Keratinocyte (primary cell): ENCODE results near the gene ZP4. TPM values are rescaled to one million over a fixed set of nuclear protein-coding genes. Genes with fewer than 3 reads are reported as not detected.
A peak's percentile ranks its signal among the peaks of the same experiment; 100 is the strongest.
"Not testable (repeated sequence)": the region's sequence is repeated elsewhere in the genome, so short reads cannot be mapped to it uniquely, and the experiment has no call there.

Source experiments
- DNase-seq: peaks from one replicate; pipeline ENCODE4 v3.0.0-alpha.2; 2011; ENCODE audit warnings: low read depth, missing footprints, low spot score
- FAIRE-seq: peaks from 2 replicates; lab custom pipeline; 2011; peaks lifted over from hg19 to GRCh38; lab: Jason Lieb, UNC
- H2AFZ ChIP-seq: 2 replicates; pipeline ENCODE4 v1.6.0; 2012; ENCODE audit warnings: low read length, control low read depth, inconsistent platforms; ENCODE audit not compliant: control insufficient read depth
- H3K27ac ChIP-seq: 2 replicates; pipeline ENCODE4 v1.5.1; 2011; ENCODE audit warnings: low read length; ENCODE audit not compliant: control insufficient read depth, insufficient read depth
- H3K27me3 ChIP-seq: 3 replicates; pipeline ENCODE4 v1.6.0; 2011; ENCODE audit warnings: low read length; ENCODE audit not compliant: control insufficient read depth, insufficient read depth; ENCODE audit errors: extremely low read depth
- H3K36me3 ChIP-seq, 2 experiments: 2 replicates in 1 of 2; 3 replicates in 1 of 2; pipeline ENCODE4 v1.5.1; 2011; ENCODE audit warnings: low read length in 2 of 2, mild to moderate bottlenecking in 1 of 2; ENCODE audit not compliant: control insufficient read depth in 2 of 2, insufficient read depth in 2 of 2; ENCODE audit errors: extremely low read depth in 1 of 2
- H3K4me1 ChIP-seq: 3 replicates; pipeline ENCODE4 v1.5.1; 2011; ENCODE audit warnings: low read length; ENCODE audit not compliant: control insufficient read depth, insufficient read depth; ENCODE audit errors: extremely low read depth
- H3K4me2 ChIP-seq: 3 replicates; pipeline ENCODE4 v1.6.0; 2011; ENCODE audit warnings: low read depth, low read length; ENCODE audit not compliant: control insufficient read depth, insufficient read depth; ENCODE audit errors: extremely low read depth
- H3K4me3 ChIP-seq, 3 experiments: fragments of 200-600 bp in 1 of 3; sonication (generic) in 1 of 3; 2 replicates in 2 of 3; 3 replicates in 1 of 3; pipeline ENCODE4 v1.5.1; 2011 to 2016; ENCODE audit warnings: low read length in 3 of 3, mild to moderate bottlenecking in 3 of 3, control low read depth in 2 of 3, inconsistent platforms in 1 of 3, low read depth in 1 of 3, mixed read lengths in 1 of 3, mixed run types in 1 of 3, moderate library complexity in 1 of 3; ENCODE audit not compliant: control insufficient read depth in 2 of 3, insufficient read depth in 2 of 3; ENCODE audit errors: extremely low read depth in 1 of 3
- H3K79me2 ChIP-seq: 2 replicates; pipeline ENCODE4 v1.6.0; 2012; ENCODE audit warnings: low read length; ENCODE audit not compliant: control insufficient read depth, insufficient read depth
- H3K9ac ChIP-seq: 3 replicates; pipeline ENCODE4 v1.6.0; 2011; ENCODE audit warnings: low read length; ENCODE audit not compliant: control insufficient read depth, insufficient read depth; ENCODE audit errors: extremely low read depth
- H3K9me1 ChIP-seq: 3 replicates; pipeline ENCODE4 v1.6.0; 2011; ENCODE audit warnings: low read length; ENCODE audit not compliant: control insufficient read depth, insufficient read depth; ENCODE audit errors: extremely low read depth
- H3K9me3 ChIP-seq: 2 replicates; pipeline ENCODE4 v1.5.1; 2012; ENCODE audit warnings: low read depth, low read length; ENCODE audit not compliant: control insufficient read depth
- H4K20me1 ChIP-seq: 3 replicates; pipeline ENCODE4 v1.6.0; 2011; ENCODE audit warnings: low read length; ENCODE audit not compliant: control insufficient read depth, insufficient read depth; ENCODE audit errors: extremely low read depth
- EZH2 ChIP-seq: IDR thresholded peaks from one replicate; pipeline ENCODE4 v1.6.1; 2012; ENCODE audit warnings: inconsistent platforms, mild to moderate bottlenecking, low read length, moderate library complexity
- dilution Hi-C: fragments of 300-500 bp; cut with MboI; formaldehyde crosslinking; loops from one replicate; pipeline ENCODE4 v1.7.0; 2020; ENCODE audit warnings: low sequenced_read_pairs; ENCODE audit not compliant: extremely low pct_ligation_motif_present
- polyA plus RNA-seq, 5 experiments: library from polyadenylated mRNA; depleted of rRNA in 3 of 5; stranded (reverse) in 3 of 5; stranded (forward) in 1 of 5; unstranded in 1 of 5; fragments of >200 nt; gene quantifications; 1 replicate in 1 of 5; 2 replicates in 3 of 5; 3 replicates in 1 of 5; pipeline versions ENCODE4 v1.2.1 to v1.2.3, GENCODE V29; 2011 to 2012; ENCODE audit warnings: missing spikeins in 2 of 5, low read depth in 1 of 5, low replicate concordance in 1 of 5
- TF ChIP-seq, protein P1 (sequence below), 3 experiments: IDR thresholded peaks in 1 of 3; conservative IDR thresholded peaks in 1 of 3; optimal IDR thresholded peaks in 1 of 3; 2 replicates in 2 of 3; 3 replicates in 1 of 3; pipeline versions ENCODE3 to v1.5.1; 2011; ENCODE audit warnings: low read length in 3 of 3, mild to moderate bottlenecking in 3 of 3, moderate library complexity in 2 of 3, control low read depth in 1 of 3, inconsistent platforms in 1 of 3; ENCODE audit not compliant: insufficient read depth in 2 of 3; ENCODE audit errors: extremely low read depth in 1 of 3

The ZP4 gene
- polyA plus RNA-seq, 1 donor (not counting 4 experiments of a cell fraction or from before 2014, with no cell fraction given), result 0.31 TPM

GRCh38 chr1:237851210-237851845, 39.4 kb downstream of the ZP4 start:
- H3K79me2 ChIP-seq, result no peaks in the 10 kb centered on the region
- H3K36me3 ChIP-seq, result no peaks in the 10 kb centered on the region
- H3K27ac ChIP-seq, result no peak overlapping the region
- no peak overlapping the region for H2AFZ ChIP-seq
- H3K4me2 ChIP-seq, result no peak overlapping the region
- H3K9me1 ChIP-seq, result no peaks in the 10 kb centered on the region
- no peak overlapping the region for H3K4me3 ChIP-seq
- no peaks in the 10 kb centered on the region for H4K20me1 ChIP-seq
- no peak overlapping the region for H3K9ac ChIP-seq
- no peaks in the 10 kb centered on the region for H3K27me3 ChIP-seq
- TF ChIP-seq EZH2, result no peak
- TF ChIP-seq, protein P1, sequence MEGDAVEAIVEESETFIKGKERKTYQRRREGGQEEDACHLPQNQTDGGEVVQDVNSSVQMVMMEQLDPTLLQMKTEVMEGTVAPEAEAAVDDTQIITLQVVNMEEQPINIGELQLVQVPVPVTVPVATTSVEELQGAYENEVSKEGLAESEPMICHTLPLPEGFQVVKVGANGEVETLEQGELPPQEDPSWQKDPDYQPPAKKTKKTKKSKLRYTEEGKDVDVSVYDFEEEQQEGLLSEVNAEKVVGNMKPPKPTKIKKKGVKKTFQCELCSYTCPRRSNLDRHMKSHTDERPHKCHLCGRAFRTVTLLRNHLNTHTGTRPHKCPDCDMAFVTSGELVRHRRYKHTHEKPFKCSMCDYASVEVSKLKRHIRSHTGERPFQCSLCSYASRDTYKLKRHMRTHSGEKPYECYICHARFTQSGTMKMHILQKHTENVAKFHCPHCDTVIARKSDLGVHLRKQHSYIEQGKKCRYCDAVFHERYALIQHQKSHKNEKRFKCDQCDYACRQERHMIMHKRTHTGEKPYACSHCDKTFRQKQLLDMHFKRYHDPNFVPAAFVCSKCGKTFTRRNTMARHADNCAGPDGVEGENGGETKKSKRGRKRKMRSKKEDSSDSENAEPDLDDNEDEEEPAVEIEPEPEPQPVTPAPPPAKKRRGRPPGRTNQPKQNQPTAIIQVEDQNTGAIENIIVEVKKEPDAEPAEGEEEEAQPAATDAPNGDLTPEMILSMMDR (optimal IDR thresholded peaks at IDR 0.05 in 1 of 3, IDR thresholded peaks at IDR 0.05 in 1 of 3, conservative IDR thresholded peaks at IDR 0.05 in 1 of 3; ENCODE audit: extremely low read depth in 1 of 3, insufficient read depth in 2 of 3, low read length in 3 of 3), result peak; percentile 78 to 91 (median 83)
- dilution Hi-C loops, result no loop called here
- H3K4me1 ChIP-seq, result no peaks in the 10 kb centered on the region
- H3K9me3 ChIP-seq, result no peaks in the 10 kb centered on the region
- DNase-seq (no peak), FAIRE-seq (no peak)

DNA sequence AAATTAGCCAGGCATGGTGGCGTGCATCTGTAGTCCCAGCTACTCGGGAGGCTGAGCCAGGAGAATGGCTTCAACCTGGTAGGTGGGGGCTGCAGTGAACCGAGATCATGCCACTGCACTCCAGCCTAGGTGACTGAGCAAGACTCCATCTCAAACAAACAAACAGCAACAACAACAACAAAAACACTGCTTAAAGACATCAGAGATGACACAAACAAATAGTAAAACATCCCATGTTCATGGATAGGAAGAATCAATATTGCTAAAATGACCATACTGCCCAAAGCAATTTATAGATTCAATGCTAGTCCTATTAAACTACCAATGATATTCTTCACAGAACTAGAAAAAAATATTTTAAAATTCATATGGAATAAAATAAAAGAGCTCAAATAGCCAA, 47.2 kb downstream of the ZP4 start:
- H4K20me1 ChIP-seq, H3K9ac ChIP-seq, FAIRE-seq, H3K9me3 ChIP-seq, H3K36me3 ChIP-seq, H3K27ac ChIP-seq, DNase-seq, H3K9me1 ChIP-seq, H3K4me3 ChIP-seq, dilution Hi-C loops, H3K27me3 ChIP-seq, H3K4me1 ChIP-seq, H3K79me2 ChIP-seq, H2AFZ ChIP-seq, H3K4me2 ChIP-seq: not testable (repeated sequence)

DNA sequence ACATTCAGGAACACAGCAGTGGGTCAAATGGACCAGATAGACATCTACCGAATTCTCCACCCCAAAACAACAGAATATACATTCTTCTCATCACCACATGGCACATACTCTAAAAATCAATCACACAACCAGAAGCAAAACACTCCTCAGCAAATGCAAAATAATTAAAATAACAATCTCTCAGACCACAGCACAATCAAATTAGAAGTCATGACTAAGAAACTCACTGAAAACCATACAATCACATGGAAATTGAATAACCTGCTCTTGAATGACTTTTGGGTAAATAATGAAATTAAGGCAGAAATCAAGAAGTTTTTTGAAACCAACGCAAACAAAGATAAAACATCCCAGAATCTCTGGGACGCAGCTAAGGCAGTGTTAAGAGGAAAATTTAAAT, 49.2 kb downstream of the ZP4 start:
- H3K4me3 ChIP-seq, result no peak overlapping the region
- no peaks in the 10 kb centered on the region for H3K79me2 ChIP-seq
- H3K27me3 ChIP-seq, result no peaks in the 10 kb centered on the region
- FAIRE-seq (no peak), DNase-seq (no peak)
- H3K9me3 ChIP-seq, result no peaks in the 10 kb centered on the region
- no peaks in the 10 kb centered on the region for H4K20me1 ChIP-seq
- dilution Hi-C loops, result no loop called here
- no peak overlapping the region for H2AFZ ChIP-seq
- no peaks in the 10 kb centered on the region for H3K9me1 ChIP-seq
- H3K4me2 ChIP-seq, result no peak overlapping the region
- no peaks in the 10 kb centered on the region for H3K4me1 ChIP-seq
- H3K9ac ChIP-seq, result no peak overlapping the region
- TF ChIP-seq, protein P1 (optimal IDR thresholded peaks at IDR 0.05 in 1 of 3, IDR thresholded peaks at IDR 0.05 in 1 of 3, conservative IDR thresholded peaks at IDR 0.05 in 1 of 3; ENCODE audit: extremely low read depth in 1 of 3, insufficient read depth in 2 of 3, low read length in 3 of 3), result no peak
- TF ChIP-seq EZH2, result no peak
- no peak overlapping the region for H3K27ac ChIP-seq
- H3K36me3 ChIP-seq, result no peaks in the 10 kb centered on the region
